GM18873 (cell line): ENCODE data around the gene HIPK4.
"Not testable (repeated sequence)": the region's sequence is repeated elsewhere in the genome, so short reads cannot be mapped to it uniquely, and the experiment has no call there.

Experiments used
- ATAC-seq: cut with Tn5 transposase; IDR thresholded peaks from one replicate; pipeline ENCODE4 v1.9.1; 2021; ENCODE audit warnings: mild to moderate bottlenecking, moderate library complexity, moderate number of reproducible peaks; ENCODE audit not compliant: unreplicated experiment, low FRiP score

HIPK4 gene

GRCh38 chr19:40394816-40395210 is 4.8 kb upstream of the HIPK4 start:
- ATAC-seq, result no peak

- ATAC-seq, result no peak
These were observed 4.2 kb upstream of the HIPK4 start for GRCh38 chr19:40393894-40394815.

- no peak for ATAC-seq
These were observed 3.0 kb upstream of the HIPK4 start for GRCh38 chr19:40392894-40393517.

GRCh38 chr19:40392123-40392522 is 2.1 kb upstream of the HIPK4 start:
- no peak for ATAC-seq

- ATAC-seq, result no peak
These were observed 437 bp downstream of the HIPK4 start for GRCh38 chr19:40389404-40390083.

GRCh38 chr19:40388481-40388880 is 1.5 kb downstream of the HIPK4 start:
- ATAC-seq, result no peak

GRCh38 chr19:40387155-40387554 is 2.8 kb downstream of the HIPK4 start:
- ATAC-seq, result no peak

GRCh38 chr19:40383668-40384248 is 6.2 kb downstream of the HIPK4 start:
- no peak for ATAC-seq

GRCh38 chr19:40381321-40381720 is 8.7 kb downstream of the HIPK4 start:
- no peak for ATAC-seq

- ATAC-seq, result no peak
These were observed 9.6 kb downstream of the HIPK4 start for GRCh38 chr19:40380199-40381037.

- no peak for ATAC-seq
These were observed 10.4 kb downstream of the HIPK4 start for GRCh38 chr19:40379446-40380198.

- no peak for ATAC-seq
These were observed 11.5 kb downstream of the HIPK4 start for GRCh38 chr19:40378509-40378908.

- ATAC-seq, result no peak
These were observed 12.1 kb downstream of the HIPK4 start for GRCh38 chr19:40377876-40378385.

GRCh38 chr19:40376286-40376862 is 13.6 kb downstream of the HIPK4 start:
- no peak for ATAC-seq

GRCh38 chr19:40374084-40374483 is 15.9 kb downstream of the HIPK4 start:
- no peak for ATAC-seq

- ATAC-seq, result no peak
These were observed 18.2 kb downstream of the HIPK4 start for GRCh38 chr19:40371802-40372122.

GRCh38 chr19:40370997-40371801 is 18.8 kb downstream of the HIPK4 start:
- no peak for ATAC-seq

GRCh38 chr19:40370253-40370652 is 19.7 kb downstream of the HIPK4 start:
- not testable (repeated sequence) for ATAC-seq
